ENCODE results near the gene LLPH.

Gene LLPH

GRCh38 chr12:66119229-66119869, 11.2 kb downstream of the LLPH start:
- Mint-ChIP-seq H3K27ac (peak overlapping the region; percentile 77), H3K27me3 (no peaks in the 10 kb centered on the region), H3K36me3 (peaks cover 12% of the 10 kb centered on the region), H3K4me3 (no peak overlapping the region), H3K9me3 (no peaks in the 10 kb centered on the region), H3K4me1 (peaks cover 23% of the 10 kb centered on the region)

GRCh38 chr12:66118240-66118891, 12.2 kb downstream of the LLPH start:
- H3K36me3 Mint-ChIP-seq: peaks cover 7% of the 10 kb centered on the region
- no peak overlapping the region for H3K4me3 Mint-ChIP-seq
- no peaks in the 10 kb centered on the region for H3K9me3 Mint-ChIP-seq
- H3K27ac Mint-ChIP-seq: no peak overlapping the region
- H3K4me1 Mint-ChIP-seq: peaks cover 22% of the 10 kb centered on the region
- no peaks in the 10 kb centered on the region for H3K27me3 Mint-ChIP-seq

GRCh38 chr12:66117242-66117641, 13.3 kb downstream of the LLPH start:
- no peak overlapping the region for H3K27ac Mint-ChIP-seq
- H3K4me1 Mint-ChIP-seq: peaks cover 20% of the 10 kb centered on the region
- no peak overlapping the region for H3K4me3 Mint-ChIP-seq
- no peaks in the 10 kb centered on the region for H3K9me3 Mint-ChIP-seq
- H3K27me3 Mint-ChIP-seq: no peaks in the 10 kb centered on the region
- peaks cover 7% of the 10 kb centered on the region for H3K36me3 Mint-ChIP-seq

- no peaks in the 10 kb centered on the region for H3K27me3 Mint-ChIP-seq
- peaks cover 14% of the 10 kb centered on the region for H3K4me1 Mint-ChIP-seq
- no peak overlapping the region for H3K27ac Mint-ChIP-seq
These were observed 15.4 kb downstream of the LLPH start for GRCh38 chr12:66115071-66115600.

GRCh38 chr12:66113471-66113870, 17.1 kb downstream of the LLPH start:
- Mint-ChIP-seq H3K4me3 (no peak overlapping the region), H3K27me3 (no peaks in the 10 kb centered on the region), H3K4me1 (peaks cover 5% of the 10 kb centered on the region), H3K9me3 (no peaks in the 10 kb centered on the region), H3K36me3 (no peaks in the 10 kb centered on the region), H3K27ac (no peak overlapping the region)

More at GRCh38 chr12:66115071-66115600, 15.4 kb downstream of the LLPH start:
- Mint-ChIP-seq H3K9me3 (no peaks in the 10 kb centered on the region), H3K36me3 (peaks cover 3% of the 10 kb centered on the region), H3K4me3 (no peak overlapping the region)

GRCh38 chr12:66111605-66112004, 18.9 kb downstream of the LLPH start:
- Mint-ChIP-seq H3K27me3 (peaks cover 3% of the 10 kb centered on the region), H3K4me3 (no peak overlapping the region), H3K4me1 (peaks cover 10% of the 10 kb centered on the region), H3K27ac (peak overlapping the region; percentile 11), H3K9me3 (no peaks in the 10 kb centered on the region), H3K36me3 (no peaks in the 10 kb centered on the region)

GRCh38 chr12:66109056-66109455, 21.5 kb downstream of the LLPH start:
- H3K27ac Mint-ChIP-seq: no peak overlapping the region
- H3K4me3 Mint-ChIP-seq: no peak overlapping the region
- peaks cover 7% of the 10 kb centered on the region for H3K4me1 Mint-ChIP-seq
- H3K36me3 Mint-ChIP-seq: no peaks in the 10 kb centered on the region
- no peaks in the 10 kb centered on the region for H3K9me3 Mint-ChIP-seq
- H3K27me3 Mint-ChIP-seq: peaks cover 3% of the 10 kb centered on the region

GRCh38 chr12:66108386-66108785, 22.2 kb downstream of the LLPH start:
- no peaks in the 10 kb centered on the region for H3K9me3 Mint-ChIP-seq
- no peak overlapping the region for H3K4me3 Mint-ChIP-seq
- H3K27me3 Mint-ChIP-seq: peaks cover 3% of the 10 kb centered on the region
- H3K4me1 Mint-ChIP-seq: peaks cover 4% of the 10 kb centered on the region
- H3K27ac Mint-ChIP-seq: no peak overlapping the region
- H3K36me3 Mint-ChIP-seq: no peaks in the 10 kb centered on the region

GRCh38 chr12:66107451-66107915, 23.1 kb downstream of the LLPH start:
- Mint-ChIP-seq H3K27ac (no peak overlapping the region), H3K27me3 (peaks cover 3% of the 10 kb centered on the region), H3K4me3 (no peak overlapping the region), H3K36me3 (no peaks in the 10 kb centered on the region), H3K9me3 (no peaks in the 10 kb centered on the region), H3K4me1 (peaks cover 4% of the 10 kb centered on the region)

GRCh38 chr12:66103016-66103913, 27.3 kb downstream of the LLPH start:
- H3K4me3 Mint-ChIP-seq: no peak overlapping the region
- H3K27me3 Mint-ChIP-seq: peaks cover 19% of the 10 kb centered on the region
- no peak overlapping the region for H3K27ac Mint-ChIP-seq
- no peaks in the 10 kb centered on the region for H3K9me3 Mint-ChIP-seq
- H3K4me1 Mint-ChIP-seq: peaks cover 4% of the 10 kb centered on the region
- H3K36me3 Mint-ChIP-seq: no peaks in the 10 kb centered on the region

GRCh38 chr12:66092559-66093269, 37.8 kb downstream of the LLPH start:
- Mint-ChIP-seq H3K27ac (no peak overlapping the region), H3K36me3 (no peaks in the 10 kb centered on the region), H3K4me1 (no peaks in the 10 kb centered on the region), H3K9me3 (no peaks in the 10 kb centered on the region), H3K4me3 (no peak overlapping the region), H3K27me3 (peaks cover 13% of the 10 kb centered on the region)

- Mint-ChIP-seq H3K27me3 (peaks cover 14% of the 10 kb centered on the region), H3K27ac (no peak overlapping the region), H3K36me3 (no peaks in the 10 kb centered on the region), H3K4me3 (no peak overlapping the region), H3K4me1 (no peaks in the 10 kb centered on the region), H3K9me3 (no peaks in the 10 kb centered on the region)
These were observed 40.4 kb downstream of the LLPH start for GRCh38 chr12:66090157-66090556.

GRCh38 chr12:66087365-66087943, 43.1 kb downstream of the LLPH start:
- Mint-ChIP-seq H3K27ac (no peak overlapping the region), H3K4me3 (no peak overlapping the region), H3K36me3 (peaks cover 2% of the 10 kb centered on the region), H3K9me3 (no peaks in the 10 kb centered on the region), H3K4me1 (no peaks in the 10 kb centered on the region), H3K27me3 (peaks cover 12% of the 10 kb centered on the region)

GRCh38 chr12:66085998-66086397, 44.6 kb downstream of the LLPH start:
- Mint-ChIP-seq H3K27ac (no peak overlapping the region), H3K4me3 (no peak overlapping the region), H3K36me3 (peaks cover 2% of the 10 kb centered on the region), H3K4me1 (no peaks in the 10 kb centered on the region), H3K9me3 (no peaks in the 10 kb centered on the region), H3K27me3 (peaks cover 16% of the 10 kb centered on the region)

GRCh38 chr12:66085213-66085612, 45.3 kb downstream of the LLPH start:
- H3K4me3 Mint-ChIP-seq: no peak overlapping the region
- no peak overlapping the region for H3K27ac Mint-ChIP-seq
- H3K36me3 Mint-ChIP-seq: peaks cover 2% of the 10 kb centered on the region
- peaks cover 16% of the 10 kb centered on the region for H3K27me3 Mint-ChIP-seq
- no peaks in the 10 kb centered on the region for H3K4me1 Mint-ChIP-seq
- H3K9me3 Mint-ChIP-seq: no peaks in the 10 kb centered on the region

All from activated naive CD4-positive, alpha-beta T cell treated with anti-CD3 and anti-CD28 coated beads, Interleukin-2, amount 50 U/mL, for 24 hours (primary cell).